ENCODE results near the gene DNHD1. TPM values are rescaled to one million over a fixed set of nuclear protein-coding genes. Genes with fewer than 3 reads are reported as not detected.

The DNHD1 gene, protein sequence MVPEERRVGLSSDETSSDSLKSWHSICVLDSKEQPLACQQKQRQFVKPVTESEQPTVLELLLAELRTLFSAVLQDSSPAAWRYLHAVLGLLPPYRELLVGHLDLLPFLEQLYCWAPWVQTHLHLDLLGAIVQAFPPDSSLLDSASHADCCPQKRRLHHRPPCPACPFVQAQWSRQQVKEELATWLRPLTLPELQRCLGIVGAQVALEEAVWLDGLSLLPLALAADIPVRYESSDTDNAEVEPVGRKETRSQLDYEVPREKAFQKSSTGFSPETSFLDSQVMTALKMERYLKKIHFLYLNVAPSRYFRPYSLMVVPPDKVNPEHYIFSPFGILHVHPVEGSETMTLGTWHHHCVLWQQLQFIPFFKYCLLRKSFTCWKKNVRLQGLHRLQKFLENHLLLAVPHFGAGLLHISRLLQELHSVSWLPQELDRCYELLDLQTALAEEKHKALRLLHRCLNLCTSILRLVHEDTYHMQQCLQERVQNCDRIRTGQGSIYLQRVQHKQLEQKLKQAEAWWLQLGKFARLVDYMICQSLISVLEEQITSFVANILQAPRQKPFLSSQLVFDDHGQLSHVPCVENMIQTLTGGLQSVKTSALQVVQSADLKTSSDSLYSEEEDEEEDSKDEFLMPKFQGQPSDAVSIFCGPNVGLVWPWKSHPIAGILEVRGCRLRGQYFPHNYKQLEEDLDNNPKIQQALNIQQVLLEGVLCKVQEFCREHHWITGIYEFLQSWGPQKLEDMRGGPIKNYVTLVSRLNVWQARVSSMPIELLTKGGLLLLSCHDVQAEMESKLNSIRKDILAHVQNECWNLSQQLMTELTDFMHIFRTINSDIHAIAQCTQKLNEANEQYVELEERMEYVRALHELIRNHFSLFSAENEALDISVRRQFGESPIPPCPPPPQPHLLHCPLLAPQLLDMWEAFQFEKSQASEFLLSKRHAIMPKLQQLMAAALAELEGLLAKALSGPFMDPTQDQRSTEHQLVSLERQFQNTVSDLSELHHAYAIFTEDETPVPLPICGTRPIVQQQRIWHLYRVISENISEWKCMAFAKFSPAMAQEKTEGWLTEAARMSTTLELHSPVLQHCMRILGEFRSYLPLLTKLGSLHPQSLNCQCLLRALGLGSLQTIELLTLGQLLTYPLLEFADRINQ (N-terminal part only)
- total RNA-seq = 1.1 and 2.0 TPM in 2 replicates

DNA sequence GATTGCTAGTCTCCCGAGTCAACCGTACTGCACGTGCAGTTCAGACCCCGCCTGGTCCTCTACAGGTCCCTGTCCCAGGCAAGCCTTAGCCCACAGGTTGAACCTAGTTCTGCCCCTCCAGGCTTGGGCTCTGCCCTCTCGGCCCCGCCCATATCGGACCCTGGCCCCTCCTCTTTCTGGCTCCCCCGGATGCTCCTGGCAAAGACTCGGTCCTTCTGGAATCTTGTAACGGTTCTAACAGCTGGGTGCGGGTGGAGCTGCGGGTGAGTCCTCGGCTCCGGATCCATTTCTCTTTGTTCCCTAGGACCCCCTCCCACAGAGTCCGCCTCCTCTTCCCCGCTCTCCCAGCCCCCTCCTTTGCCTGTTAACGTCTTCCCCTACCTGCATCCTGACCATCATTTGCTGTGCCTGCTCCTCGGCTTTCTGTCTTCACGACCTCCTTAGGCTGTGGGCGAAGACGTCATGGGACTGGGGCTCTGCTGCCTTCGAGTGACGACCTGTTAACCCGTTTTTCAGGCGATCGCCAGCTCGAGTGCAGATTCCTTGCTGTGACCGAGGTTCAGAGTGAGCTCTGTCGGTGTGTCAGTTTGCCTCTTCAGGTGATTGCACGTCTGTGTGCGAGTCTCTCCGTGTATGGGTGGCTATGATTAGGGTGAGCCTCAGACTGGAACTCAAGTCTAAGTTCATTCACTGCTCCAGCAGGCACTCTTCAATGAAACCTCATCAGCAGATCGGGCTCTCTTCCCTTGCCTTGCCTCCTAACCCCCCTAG, at the start of gene DNHD1:
DNHD1 (plus strand) TSS at position 212 of the 771 bp plus-strand sequence. CDS start 936 bp downstream, outside the sequence.

GRCh38 chr11:6473451-6474412, 23.3 kb upstream of the DNHD1 start, which contains the start of gene TRIM3:
Gene TRIM3 (minus strand): TSS chr11:6473941. CDS start chr11:6465695, 8,246 bp downstream.

DNA sequence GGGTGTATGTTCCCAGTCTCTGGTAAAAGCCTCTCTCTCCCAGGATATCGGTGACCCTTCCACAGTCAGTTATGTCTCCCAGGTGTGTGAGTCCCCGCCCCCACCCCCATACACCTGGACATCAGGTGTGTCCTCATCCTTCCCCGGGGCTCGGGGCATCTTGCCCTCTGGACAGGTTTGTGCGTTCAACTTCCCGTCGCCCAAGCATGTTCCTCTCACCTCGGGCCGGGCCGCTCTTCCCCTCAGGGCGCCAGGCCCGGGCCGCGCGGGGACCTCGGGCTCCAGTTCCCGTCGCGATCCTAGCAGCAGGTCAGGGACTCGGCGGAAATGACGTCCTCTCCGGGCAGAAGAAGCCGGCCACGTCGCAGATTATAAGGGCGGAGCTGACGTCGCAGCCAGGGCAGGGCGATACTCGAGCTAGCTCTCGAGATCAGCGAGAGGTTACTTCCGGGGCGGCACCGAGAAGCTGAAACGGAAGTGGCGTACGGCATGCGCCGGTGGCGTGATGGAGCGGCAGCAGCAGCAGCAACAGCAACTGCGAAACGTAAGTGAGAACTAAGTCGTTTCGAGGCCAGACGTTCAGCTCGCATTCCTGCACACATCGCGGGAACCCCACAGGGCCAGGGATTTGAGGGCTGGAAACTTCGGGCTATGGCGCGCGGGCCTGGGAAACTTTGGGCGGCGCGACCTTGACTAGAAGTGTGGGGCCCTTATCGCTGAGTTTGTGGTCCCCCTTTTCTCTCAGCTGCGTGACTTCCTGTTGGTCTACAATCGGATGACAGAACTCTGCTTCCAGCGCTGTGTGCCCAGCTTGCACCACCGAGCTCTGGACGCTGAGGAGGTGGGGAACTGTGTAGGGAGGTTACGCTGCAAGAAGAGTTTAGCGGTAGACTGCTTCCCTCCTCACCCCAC, 15.8 kb upstream of the DNHD1 start, which contains the start of the genes ARFIP2 and TIMM10B:
ARFIP2 (minus strand) TSS at position 320 of the 912 bp plus-strand sequence. CDS start 910 bp downstream, outside the sequence.
TIMM10B (plus strand) TSS at position 490 of the 912 bp plus-strand sequence; CDS start at position 506, 16 bp downstream.

GRCh38 chr11:6603287-6604080, 106.4 kb downstream of the DNHD1 start, which contains the start of the genes ILK and RRP8:
Gene ILK (plus strand): TSS chr11:6603774. CDS start chr11:6604272, 498 bp downstream.
Gene RRP8 (minus strand): TSS chr11:6603616. CDS start chr11:6603502, 114 bp downstream.

GRCh38 chr11:6612213-6613041, 115.3 kb downstream of the DNHD1 start, which contains the start of gene TAF10:
Gene TAF10 (minus strand): TSS chr11:6612216. CDS start chr11:6612189, 27 bp downstream.

GRCh38 chr11:6619004-6619745, 122.1 kb downstream of the DNHD1 start, which contains the start of gene TPP1:
Gene TPP1 (minus strand): TSS chr11:6619422. CDS start chr11:6619400, 22 bp downstream.

Other genes with a start within 250 kb of the DNHD1 start
- not detected in 2 replicates for gene CCKBR, start 237.4 kb upstream of the DNHD1 start, total RNA-seq
- 187 and 202 TPM in 2 replicates for gene CAVIN3, start 176.8 kb upstream of the DNHD1 start, total RNA-seq
- 8.1 and 9.6 TPM in 2 replicates for gene SMPD1, start 106.8 kb upstream of the DNHD1 start, total RNA-seq
- gene APBB1, start 78.2 kb upstream of the DNHD1 start, total RNA-seq = 2.3 and 3.3 TPM in 2 replicates
- gene HPX, start 56.3 kb upstream of the DNHD1 start, total RNA-seq = 0.28 TPM in 1 of 2 replicates, not detected in the other
- gene TRIM3, start 23.3 kb upstream of the DNHD1 start, total RNA-seq = 9.6 and 11.0 TPM in 2 replicates
- gene ARFIP2, start 15.9 kb upstream of the DNHD1 start, total RNA-seq = 55.6 and 60.4 TPM in 2 replicates
- 25.0 and 37.7 TPM in 2 replicates for gene TIMM10B, start 15.8 kb upstream of the DNHD1 start, total RNA-seq
- 15.3 and 15.9 TPM in 2 replicates for gene RRP8, start 106.3 kb downstream of the DNHD1 start, total RNA-seq
- gene ILK, start 106.5 kb downstream of the DNHD1 start, total RNA-seq = 63.5 and 73.3 TPM in 2 replicates
- 66.9 and 85.6 TPM in 2 replicates for gene TAF10, start 114.9 kb downstream of the DNHD1 start, total RNA-seq
- gene TPP1, start 122.1 kb downstream of the DNHD1 start, total RNA-seq = 11.3 and 20.7 TPM in 2 replicates
- 0.09 and 0.21 TPM in 2 replicates for gene DCHS1, start 158.5 kb downstream of the DNHD1 start, total RNA-seq
- gene MRPL17, start 186.1 kb downstream of the DNHD1 start, total RNA-seq = 53.6 and 58.1 TPM in 2 replicates

All from airway epithelial cell (primary cell).